Ecto neural progenitor cell (in vitro differentiated cells): ENCODE measurements around the gene PGS1.

Source experiments
- DNase-seq: peaks from one replicate; pipeline ENCODE4 v3.0.0-alpha.2; 2018; ENCODE audit warnings: low spot score

PGS1 gene

DNA sequence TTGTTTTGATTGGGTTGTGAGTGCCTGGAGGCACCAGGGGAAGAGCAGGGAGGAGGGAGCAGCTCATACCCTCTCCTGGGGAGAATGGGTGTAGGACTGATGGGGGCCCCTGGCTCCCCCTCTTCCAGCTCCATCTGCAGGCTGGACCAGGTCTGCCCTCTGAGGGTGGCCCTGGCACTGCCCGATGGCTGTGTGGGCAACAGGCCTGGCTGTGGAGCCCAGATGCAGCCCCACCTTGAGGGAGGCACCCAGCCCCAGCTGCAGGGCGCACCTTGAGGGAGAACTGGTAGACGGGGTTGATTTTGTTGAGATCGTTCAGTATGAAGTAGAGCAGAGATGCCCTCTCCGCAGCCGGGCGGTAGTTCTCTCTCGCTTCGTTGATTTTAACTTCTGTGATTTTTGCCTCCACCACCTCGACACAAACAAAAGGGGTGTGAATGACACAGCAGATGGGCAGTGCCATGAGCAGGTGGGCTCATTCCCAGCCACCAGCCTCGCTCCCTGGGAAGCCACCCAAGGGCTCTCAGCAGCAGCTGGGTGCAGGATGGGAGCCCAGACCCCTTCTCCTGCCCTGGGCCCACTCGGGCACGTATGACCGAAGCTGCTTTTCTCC is 71.6 kb downstream of the PGS1 start:
- DNase-seq, result no peak

DNA sequence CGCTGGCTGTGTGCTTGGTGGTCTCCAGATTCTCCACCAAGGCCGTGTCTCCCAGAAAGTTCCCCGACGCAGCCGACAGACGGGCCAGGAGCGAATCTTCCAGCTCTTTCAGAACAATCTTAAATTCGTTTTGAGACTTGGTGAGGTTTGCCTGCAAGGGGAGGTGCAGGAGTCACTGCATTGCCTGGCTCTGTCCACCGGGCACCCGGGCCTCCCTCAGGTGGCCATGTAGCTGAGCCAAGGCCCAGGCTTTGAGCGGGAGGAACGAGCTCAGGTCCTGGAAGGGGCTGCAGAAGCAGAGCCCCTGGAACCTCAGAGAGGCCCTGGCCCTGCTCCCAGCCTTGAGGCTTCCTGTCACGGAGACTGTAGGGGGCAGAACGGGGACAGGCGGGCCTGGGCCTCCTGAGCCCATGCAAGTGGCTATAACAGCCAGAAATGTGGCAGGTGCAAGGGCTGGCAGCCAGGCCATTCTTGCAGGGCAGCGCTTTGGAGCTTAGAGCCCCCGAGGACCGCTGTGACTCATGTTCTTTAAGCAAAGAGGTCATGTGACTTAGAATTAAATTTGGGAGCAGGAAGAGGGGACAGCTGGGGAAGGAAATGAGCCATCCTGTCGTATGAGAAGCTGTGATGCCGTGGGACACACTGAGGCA is 72.4 kb downstream of the PGS1 start:
- DNase-seq, result no peak

DNA sequence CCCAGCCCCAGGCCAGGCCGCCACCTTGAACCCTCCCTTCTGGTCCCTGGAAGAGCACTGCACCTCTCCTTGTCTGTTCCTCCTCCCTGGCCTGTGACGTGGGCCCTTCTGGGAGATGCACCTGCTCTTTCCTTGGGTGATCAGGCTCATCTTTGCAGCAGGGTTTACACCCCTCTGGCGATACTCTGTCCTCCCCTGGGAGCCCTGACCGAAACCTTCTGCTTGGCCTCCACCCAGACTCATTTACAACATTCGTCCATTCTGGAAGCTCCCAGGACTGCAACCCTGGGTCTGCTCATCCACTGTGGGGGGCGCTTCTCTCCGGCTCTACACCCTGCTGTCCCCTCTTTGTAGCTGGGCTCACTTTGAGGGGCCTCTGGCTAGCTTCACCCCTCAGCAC is 73.3 kb downstream of the PGS1 start:
- DNase-seq, result no peak

DNA sequence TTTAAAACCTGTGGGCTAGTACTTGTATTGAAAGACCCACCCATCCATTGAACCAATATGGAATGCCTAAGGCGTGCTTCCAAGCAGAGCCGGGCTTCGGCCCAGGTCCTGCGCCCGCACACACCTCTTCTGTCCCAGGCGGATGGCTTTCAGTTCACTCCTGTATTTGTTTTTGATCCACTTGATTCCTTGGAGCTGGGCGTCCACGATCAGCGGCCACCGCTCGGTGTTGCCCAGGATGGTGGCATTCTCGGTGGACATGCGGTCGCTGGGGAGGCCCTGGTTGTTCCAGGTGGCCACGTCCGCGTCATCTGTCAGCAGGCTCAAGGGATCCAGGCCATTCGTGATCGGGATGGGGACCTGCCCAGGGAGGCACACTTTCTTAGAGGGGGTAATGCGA is 75.9 kb downstream of the PGS1 start:
- DNase-seq, result no peak

DNA sequence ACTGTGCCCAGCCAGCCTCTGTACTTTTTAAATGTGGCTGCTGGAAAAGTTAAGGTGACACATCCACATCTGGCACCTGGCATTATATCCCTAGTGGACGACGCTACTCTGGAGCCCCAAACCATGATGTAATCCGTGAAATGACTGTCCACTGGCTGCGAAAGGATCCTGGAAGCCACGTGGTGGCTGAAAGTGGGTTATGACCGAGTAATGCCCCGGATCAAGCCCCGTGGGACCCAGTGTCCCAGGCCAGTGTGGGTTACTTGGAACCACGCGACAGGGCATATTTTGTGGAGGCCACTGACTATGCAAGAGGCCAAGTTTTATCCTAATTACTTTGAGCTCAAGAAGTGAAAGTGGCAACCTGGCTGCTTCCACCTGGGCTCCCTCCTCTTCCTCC is 79.6 kb downstream of the PGS1 start:
- no peak for DNase-seq

DNA sequence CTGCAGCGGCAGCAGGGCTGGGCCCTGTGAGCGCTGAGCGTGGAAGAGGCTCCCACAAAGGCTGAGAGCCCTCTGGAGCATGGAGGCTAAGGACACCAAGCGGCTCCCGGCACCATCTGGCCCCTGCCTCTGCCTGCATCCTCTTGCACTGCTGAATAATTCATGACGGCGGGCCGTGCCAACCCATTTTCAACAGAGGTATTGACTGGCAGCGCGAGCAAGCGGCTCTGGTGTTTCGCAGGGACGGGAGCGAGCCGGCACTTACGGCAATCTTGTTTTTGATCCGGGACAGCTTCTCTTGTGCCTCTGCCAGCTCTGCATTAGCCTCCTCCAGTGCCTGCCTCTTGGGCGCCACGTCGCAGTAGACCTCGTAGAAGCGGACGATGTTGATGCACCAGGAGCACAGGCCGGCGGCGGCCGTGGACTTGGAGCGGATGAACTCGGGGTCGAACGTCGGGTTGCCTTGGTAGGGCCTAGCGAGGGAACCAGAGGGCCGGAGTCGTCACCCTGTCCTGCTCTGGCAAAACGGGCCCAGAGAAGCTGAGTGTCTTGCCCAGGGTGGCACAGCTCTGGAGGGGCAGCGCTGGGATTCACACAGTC is 80.4 kb downstream of the PGS1 start:
- DNase-seq, result peak; percentile 54

DNA sequence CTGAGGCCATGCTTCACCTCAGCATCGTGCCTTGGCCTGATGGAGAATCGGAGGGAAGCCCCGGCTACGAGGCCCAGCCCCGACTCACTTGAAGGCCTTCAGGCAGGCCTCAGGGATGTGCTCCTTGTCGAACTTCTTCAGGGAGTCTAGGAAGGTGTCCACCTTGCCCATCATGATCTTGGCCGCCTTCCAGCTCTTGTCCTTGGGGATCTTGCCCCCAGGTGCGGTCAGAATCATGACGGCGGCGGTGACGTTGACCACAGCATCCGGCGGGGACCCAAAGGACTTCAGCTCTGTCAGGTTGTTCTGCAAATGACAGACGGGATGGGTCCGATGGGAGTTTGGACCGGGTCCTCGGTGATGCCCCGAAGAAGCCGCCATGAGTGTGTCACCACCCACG is 81.2 kb downstream of the PGS1 start:
- no peak for DNase-seq

DNA sequence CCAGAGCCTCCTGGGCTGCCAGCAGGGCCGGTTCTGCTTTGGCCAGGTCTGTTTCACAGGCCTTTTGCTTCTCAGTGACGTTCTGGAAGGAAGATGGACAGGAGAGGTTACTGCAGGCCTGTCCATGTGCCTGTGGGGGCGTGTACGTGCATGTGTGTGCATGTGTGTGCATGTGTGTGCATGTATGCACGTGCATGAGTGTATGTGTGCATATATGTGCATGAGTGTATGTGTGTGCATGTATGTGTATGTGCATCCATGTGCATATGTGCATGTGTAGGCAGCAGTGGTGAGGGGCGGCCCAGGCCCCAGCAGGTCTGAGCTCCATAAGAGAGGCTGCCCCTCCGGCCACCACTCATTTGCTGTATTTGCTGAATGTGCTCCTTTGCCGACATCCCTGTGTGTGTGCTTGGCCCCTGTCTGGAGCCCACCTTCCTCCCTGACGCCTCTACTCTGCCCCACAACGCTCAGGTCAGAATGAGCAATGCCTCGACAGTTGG is 81.8 kb downstream of the PGS1 start:
- no peak for DNase-seq

DNA sequence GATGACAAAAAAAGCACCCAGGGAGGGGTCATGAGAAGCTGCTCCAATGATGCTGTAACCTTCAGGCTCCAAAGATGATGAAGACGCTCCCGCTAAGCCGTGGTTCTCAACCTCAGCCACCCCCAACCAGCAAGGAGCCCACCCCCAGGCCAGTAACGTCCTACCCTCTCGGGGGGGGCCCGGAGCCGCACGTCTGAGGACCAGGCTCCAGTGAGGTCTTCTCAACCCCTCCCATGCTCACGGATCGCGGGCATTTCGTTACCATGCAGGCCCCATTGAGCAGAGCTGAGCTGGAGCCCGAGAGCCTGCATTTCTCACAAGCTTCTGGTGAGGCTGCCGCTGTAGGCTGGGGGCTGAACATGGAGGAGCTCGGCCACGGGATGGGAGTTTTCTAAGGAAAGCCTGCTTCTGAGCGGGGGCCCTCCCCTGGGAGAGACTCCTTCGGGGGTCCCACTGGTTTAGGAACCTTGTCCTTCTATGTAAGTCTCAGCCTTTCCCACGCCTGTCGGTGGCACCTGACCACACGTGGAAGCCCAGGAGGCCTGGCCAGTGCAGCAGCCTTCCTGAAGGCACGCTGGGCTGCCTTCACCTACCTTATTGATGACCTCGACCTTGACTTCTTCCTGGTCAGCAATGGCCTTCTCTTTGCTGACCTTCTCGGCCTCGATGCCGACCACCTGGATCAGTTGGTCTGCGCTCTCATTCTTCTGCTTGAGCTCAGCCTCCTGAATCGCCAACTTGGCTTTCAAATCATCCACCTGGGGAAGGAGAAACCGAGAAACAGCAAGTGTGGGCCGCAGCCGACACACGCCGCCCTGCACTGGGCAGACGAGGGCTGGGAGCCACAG is 82.7 kb downstream of the PGS1 start:
- peak; percentile 46 for DNase-seq

DNA sequence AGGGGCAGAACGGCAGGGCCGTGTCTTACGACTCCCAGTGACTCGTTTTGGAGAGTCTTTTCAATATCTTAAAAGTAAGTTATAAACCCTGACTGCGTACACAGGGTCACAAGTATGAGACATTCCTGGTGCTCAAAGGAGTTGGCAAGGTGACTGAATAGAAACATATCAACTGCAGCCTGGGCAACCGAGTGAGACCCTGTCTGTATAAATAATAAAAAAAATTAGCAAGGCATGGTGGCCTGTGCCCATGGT is 83.3 kb downstream of the PGS1 start:
- no peak for DNase-seq

DNA sequence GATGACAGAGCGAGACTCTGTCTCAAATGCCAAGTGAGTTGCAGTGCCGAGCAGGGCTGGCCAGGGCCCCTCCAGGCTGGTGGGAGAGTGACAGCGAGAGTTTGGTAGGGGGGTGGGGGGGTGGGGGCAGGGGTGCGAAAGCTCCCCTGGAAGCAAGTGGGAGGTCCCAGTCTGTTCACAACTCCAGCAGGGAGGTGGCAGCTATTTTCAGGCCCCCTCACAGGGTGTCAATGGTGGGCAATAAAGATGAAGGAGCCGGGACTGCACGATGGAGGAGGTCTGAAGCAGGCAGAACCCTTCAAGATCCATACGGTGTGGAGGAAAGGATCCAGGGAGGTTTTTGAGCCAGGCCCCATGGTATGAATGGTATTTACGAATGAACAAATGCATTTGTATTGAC is 83.7 kb downstream of the PGS1 start:
- DNase-seq, result peak; percentile 43

DNA sequence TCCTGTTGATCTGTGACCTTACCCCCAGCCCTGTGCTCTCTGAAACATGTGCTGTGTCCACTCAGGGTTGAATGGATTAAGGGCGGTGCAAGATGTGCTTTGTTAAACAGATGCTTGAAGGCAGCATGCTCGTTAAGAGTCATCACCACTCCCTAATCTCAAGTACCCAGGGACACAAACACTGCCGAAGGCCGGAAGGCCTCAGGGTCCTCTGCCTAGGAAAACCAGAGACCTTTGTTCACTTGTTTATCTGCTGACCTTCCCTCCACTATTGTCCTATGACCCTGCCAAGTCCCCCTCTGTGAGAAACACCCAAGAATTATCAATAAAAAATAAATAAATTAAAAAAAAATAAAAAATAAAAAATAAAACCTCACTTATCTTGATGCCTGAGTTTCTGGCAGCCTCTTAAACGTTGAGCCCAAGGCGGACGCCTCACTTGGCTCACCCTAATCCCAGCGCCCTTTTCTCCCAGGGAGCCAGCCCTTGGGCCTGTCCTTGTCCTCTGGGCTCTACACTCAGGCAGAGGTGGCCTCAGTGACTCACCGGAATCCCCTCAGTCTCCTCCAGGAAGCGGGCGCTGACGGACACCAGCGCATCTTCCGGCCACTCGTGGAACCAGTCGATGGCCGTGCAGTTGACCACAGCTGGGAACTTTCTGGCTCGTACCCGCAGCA is 87.8 kb downstream of the PGS1 start:
- DNase-seq, result peak; percentile 46

DNA sequence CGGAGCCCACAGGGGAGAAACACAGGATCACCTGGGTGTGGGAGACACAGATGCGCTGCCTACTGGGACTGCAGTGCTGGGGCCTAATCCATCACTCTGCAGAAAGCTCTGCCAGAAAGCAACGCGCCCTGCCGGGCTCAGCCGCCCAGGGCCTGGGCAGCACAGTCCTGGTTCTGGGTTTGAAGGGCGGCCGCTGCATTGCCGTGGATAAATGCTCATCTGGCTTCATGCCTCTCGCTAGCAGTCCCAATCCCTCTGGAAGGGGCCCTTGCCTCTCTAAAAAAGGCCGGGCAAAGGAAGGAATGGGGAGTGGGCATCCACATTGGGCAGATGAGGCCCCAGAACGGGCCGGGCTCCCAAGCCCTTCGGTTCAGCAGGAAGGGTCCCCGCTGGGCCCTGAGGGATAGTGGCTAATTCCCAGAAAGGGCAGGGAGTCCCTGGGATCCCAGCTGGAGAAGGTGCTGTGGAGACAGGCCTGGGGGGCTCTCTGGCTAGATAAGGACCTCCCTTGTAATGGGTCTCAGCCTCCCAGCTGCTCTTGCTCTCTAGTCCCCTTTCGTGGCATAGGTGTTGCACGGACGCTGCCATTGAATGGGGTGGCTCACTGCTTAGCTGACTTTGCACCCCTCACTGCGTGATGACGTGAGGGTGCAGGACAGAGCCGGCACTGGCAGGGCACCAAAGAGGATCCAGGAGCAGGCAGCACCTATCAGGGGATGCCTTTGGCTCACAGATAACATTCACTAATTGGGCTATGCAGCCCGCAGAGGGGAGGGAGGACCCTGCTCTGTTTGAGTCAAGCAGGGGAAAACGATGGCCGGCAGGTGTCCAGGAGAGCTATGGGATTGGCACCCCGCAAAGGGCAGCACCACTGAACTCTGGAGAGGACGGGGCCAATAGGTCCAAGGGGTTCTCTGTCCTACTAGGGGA is 88.6 kb downstream of the PGS1 start:
- DNase-seq, result peak; percentile 42

DNA sequence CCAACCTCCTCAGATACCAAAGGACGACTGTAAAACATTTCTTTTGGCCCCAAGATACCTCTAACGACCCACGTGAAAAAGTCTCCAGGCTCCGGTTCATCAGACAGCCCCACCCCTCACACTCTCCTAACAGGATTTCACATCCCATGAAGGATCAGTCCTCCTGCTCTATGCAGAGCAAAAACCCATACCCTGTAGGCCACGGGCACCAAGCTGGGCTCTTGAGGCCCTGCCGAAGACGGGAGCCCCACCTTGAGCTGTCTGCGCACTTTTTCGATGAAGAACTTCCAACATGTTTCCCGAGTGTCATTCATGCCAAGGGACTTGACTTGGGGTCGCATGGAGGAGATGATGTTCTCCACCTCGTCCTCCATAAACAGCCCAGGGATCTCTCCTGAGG is 89.9 kb downstream of the PGS1 start:
- DNase-seq, result no peak

DNA sequence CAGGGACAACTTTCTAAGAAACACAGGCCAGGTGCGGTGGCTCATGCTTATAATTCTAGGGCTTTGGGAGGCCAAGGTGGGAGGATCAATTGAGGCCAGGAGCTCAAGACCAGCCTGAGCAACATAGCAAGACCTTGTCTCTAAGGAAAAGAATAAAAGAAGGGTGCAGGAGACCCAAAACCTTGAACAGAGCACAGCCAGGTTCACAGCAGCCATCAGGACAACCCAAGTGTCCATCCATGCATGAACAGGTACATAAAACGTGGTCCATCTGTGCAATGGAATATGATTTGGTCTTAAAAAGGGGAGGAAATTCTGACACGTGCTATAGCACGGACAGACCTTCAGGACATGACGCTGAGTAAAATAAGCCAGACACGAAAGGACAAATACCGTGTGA is 91.0 kb downstream of the PGS1 start:
- DNase-seq, result no peak

DNA sequence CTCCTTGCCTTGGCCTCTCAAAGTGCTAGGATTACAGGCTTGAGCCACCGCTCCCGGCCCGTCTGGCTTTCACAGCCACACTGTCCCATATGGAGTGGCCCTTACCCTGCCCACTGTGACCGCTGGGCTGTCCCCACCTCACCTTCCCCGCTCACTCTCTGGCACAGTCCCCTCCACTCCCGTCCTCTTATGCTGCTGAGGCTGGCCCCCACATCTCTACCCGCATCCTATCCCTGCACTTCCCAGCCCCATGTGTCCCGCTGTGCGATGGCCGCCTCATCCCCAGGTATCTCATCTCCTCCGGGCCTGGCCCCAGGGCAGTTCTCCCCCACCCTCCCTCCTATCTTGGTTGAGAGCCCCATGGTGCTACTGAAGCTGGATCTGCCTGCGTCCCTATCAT is 93.2 kb downstream of the PGS1 start:
- DNase-seq, result no peak

DNA sequence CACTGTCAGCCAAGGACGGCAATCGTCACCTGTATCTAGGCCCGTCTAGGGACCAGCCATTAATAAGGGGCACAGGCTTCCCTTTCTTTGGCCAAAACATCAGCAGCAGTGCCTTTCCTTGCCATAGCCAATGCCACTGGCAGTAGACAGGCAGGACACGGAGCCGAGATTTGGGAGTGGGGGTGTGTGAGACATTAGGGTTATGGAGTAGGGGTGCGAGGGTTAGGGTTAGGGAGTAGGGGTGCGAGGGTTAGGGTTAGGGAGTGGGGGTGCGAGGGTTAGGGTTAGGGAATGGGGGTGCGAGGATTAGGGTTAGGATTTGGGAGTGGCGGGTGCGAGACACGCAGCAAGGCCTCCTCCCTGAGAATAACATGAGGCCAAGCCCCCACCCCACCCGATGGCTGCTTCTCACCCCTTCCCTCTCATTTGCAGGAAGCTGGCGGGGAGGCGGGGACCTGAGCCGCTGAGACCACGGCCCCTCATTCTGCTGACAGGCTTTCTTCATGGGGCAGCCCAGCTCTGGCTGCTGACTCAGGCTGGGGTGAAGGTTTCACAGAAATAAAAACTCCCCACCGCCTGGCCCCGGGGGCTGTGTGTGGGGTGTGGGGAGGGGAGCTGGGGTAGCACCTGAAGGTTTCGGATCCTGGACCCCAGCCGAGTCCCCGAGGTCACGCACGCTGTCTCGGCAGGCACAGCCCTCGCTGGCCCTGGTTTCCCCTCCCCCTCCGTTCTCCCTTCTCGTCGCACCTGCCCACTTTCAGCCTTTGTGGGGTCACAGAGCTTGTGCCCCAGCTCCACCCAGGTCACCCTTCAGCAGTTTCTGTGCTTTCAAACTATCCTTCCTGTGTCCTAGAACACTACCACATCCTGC is 93.8 kb downstream of the PGS1 start:
- DNase-seq, result no peak

DNA sequence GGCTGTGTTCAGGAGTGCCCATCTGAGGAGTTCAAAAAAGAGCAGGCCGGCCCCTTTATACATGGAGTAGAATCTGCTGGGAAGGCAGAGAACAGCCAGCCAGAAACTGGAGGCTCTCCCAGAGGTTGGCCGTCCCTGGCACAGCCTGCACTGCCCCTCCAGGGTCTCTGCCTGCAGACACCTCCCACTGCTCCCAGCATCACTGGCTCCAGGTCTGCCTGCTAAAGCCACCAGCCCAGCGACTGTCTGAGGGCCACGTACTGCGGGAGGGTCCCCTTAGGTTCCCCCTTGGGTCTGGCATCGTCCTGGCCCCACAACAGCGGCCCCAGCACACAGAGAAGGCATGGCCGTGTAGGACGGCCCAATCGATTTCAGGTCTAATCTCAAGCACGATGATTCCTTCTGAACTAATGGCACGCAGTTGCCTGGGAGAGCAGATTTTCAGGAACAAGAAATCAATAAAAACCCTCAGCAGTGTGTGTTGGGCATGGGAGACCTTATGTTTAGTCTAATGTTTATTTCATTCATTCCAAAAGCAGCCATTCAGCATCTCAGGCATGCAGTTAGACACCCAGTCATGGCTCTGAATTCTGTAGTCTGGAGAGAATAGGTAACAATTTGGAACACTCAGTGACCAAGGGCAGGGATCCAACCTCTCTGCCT is 95.6 kb downstream of the PGS1 start:
- no peak for DNase-seq
